Measurements from ENCODE around the gene ZNF560. TPM values are rescaled to one million over a fixed set of nuclear protein-coding genes. Genes with fewer than 3 reads are reported as not detected.

ZNF560 gene
- total RNA-seq, 2 experiments from 2014 or later: not detected

DNA sequence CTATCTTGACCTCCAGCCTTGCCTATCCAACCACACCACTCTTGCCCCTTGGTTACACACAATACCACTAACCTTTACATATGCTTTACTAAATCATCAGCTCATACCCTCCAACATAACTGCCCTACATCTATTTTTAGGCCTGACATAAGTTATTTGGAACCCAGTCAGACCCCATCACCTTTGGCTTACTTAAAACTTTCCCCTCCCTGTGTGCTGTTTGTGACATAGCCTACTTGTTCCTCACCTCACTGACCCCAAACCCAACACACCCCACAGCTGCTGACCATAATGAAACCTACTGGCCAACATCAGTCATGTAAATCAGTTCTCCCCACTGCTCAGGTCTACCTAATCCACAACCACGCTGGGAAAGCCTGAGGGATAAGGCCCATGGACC, 68.0 kb downstream of the ZNF560 start:
- Mint-ChIP-seq H3K27me3 (no peaks in the 10 kb centered on the region), H3K36me3 (peaks cover 82% of the 10 kb centered on the region), H3K9me3 (peaks cover 25% of the 10 kb centered on the region), H3K27ac (no peak overlapping the region), H3K4me3 (no peak overlapping the region), H3K4me1 (ENCODE audit: low read depth) (peaks cover 22% of the 10 kb centered on the region)
- no peak for DNase-seq
- intact Hi-C loops (cut with micrococcal nuclease): loop anchor here (10.0 kb wide), 1 partner anchor 364 kb away; no protein-coding TSS in a partner anchor
- POLR2A ChIA-PET: no interaction called here
- CTCF ChIA-PET: interaction anchor here (0.6 to 1.7 kb wide), 3 partner anchors 10 to 119 kb away, joined by 4 to 8 read pairs (median 5); no protein-coding TSS in a partner anchor

DNA sequence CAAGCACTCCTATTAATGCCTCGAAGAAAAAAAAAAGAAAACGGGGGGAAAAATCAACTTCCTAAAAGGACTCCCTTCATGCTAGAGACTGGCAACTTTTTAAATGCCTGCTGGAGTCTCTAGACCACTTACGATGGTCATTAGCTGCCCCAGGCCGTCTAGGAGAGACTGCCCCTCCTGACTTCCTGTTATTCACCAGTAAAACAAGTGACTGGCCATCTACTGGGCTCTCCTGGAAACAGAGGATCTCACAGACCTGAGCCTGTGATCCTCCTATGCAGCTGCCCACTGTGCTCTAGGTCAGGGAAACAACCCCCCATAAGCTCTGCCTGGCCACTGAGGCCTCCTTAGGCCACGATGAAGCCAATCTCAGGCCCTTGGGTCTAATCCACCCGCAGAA, 70.5 kb downstream of the ZNF560 start:
- no peak overlapping the region for H3K27ac Mint-ChIP-seq
- CTCF ChIA-PET: no interaction called here
- H3K4me1 Mint-ChIP-seq (ENCODE audit: low read depth): peaks cover 7% of the 10 kb centered on the region
- no peaks in the 10 kb centered on the region for H3K27me3 Mint-ChIP-seq
- intact Hi-C loops (cut with micrococcal nuclease): no loop called here
- POLR2A ChIA-PET: no interaction called here
- DNase-seq: no peak
- peaks cover 92% of the 10 kb centered on the region for H3K36me3 Mint-ChIP-seq
- peaks cover 43% of the 10 kb centered on the region for H3K9me3 Mint-ChIP-seq
- H3K4me3 Mint-ChIP-seq: no peak overlapping the region

Other genes starting within 250 kb of the ZNF560 start
- not detected for gene OR7E24, start 247.7 kb downstream of the ZNF560 start, total RNA-seq
- gene ZNF699, start 188.8 kb downstream of the ZNF560 start, total RNA-seq: 1 to 10 TPM; 5.8 to 6.8 TPM
- 1 to 10 TPM; 8.0 to 9.4 TPM for gene ZNF559, start 174.4 kb downstream of the ZNF560 start, total RNA-seq
- under 1 TPM; 0.43 to 0.46 TPM for gene ZNF177, start 135.6 kb downstream of the ZNF560 start, total RNA-seq
- gene ZNF266, start 63.0 kb downstream of the ZNF560 start, total RNA-seq: 10 to 100 TPM; 20.0 to 23.4 TPM
- gene ZNF426, start 40.0 kb upstream of the ZNF560 start, total RNA-seq: 10 to 100 TPM; 11.4 to 12.5 TPM
- 10 to 100 TPM; 61.1 to 62.2 TPM for gene ZNF121, start 85.9 kb upstream of the ZNF560 start, total RNA-seq
- gene ZNF561, start 122.6 kb upstream of the ZNF560 start, total RNA-seq: 10 to 100 TPM; 24.7 to 25.5 TPM
- 10 to 100 TPM; 35.3 to 36.1 TPM for gene ZNF562, start 176.5 kb upstream of the ZNF560 start, total RNA-seq

All from activated CD4-positive, alpha-beta memory T cell treated with anti-CD3 and anti-CD28 coated beads for 36 hours (primary cell).